K562 (cell line): ENCODE data around the gene IBA57.

Experiments used
- AFF1 ChIP-seq, 2 experiments: fragments of 450-650 bp; IDR thresholded peaks; 2 replicates each; pipeline ENCODE4 v1.6.1; 2018; ENCODE audit warnings: mild to moderate bottlenecking in 2 of 2, low read depth in 1 of 2; ENCODE audit not compliant: partially characterized antibody in 2 of 2
- CBX5 ChIP-seq: IDR thresholded peaks from 2 replicates; pipeline ENCODE4 v1.6.1; 2014; ENCODE audit warnings: low read depth, borderline replicate concordance
- FOXJ3 ChIP-seq: sonication (generic); formaldehyde crosslinking; IDR thresholded peaks from 2 replicates; pipeline ENCODE4 v1.4.0; 2020; ENCODE audit warnings: mild to moderate bottlenecking, missing genetic modification reagents
- HDAC1 ChIP-seq, 2 experiments: fragments of 450-650 bp; IDR thresholded peaks; 2 replicates each; pipeline ENCODE4 v1.6.1; 2016 to 2017; ENCODE audit warnings: inconsistent platforms in 1 of 2, mild to moderate bottlenecking in 1 of 2, moderate library complexity in 1 of 2
- JUND ChIP-seq, 2 experiments: IDR thresholded peaks; 2 replicates in 1 of 2; 3 replicates in 1 of 2; pipeline ENCODE4 v1.6.1; 2011; ENCODE audit warnings: borderline replicate concordance in 2 of 2, low read depth in 2 of 2, low read length in 2 of 2, improper control_type of control experiment in 1 of 2, missing biosample characterization in 1 of 2, missing genetic modification characterization in 1 of 2, missing genetic modification reagents in 1 of 2
- MTF1 ChIP-seq: fragments of 250-450 bp; sonication (Bioruptor Pico); IDR thresholded peaks from 2 replicates; pipeline ENCODE4 v1.9.0; 2021; ENCODE audit warnings: moderate library complexity, mild to moderate bottlenecking, inconsistent platforms, borderline replicate concordance
- NFE2L1 ChIP-seq: fragments of 450-650 bp; IDR thresholded peaks from 2 replicates; pipeline ENCODE4 v1.6.1; 2016; ENCODE audit warnings: missing genetic modification characterization, low read depth, mild to moderate bottlenecking, missing compliant biosample characterization, moderate library complexity, borderline replicate concordance
- NR3C1 ChIP-seq: sonication (generic); formaldehyde crosslinking; IDR thresholded peaks from 2 replicates; pipeline ENCODE4 v1.8.1; 2022; ENCODE audit warnings: missing genetic modification reagents
- POLR2AphosphoS5 ChIP-seq: IDR thresholded peaks from 2 replicates; pipeline ENCODE4 v1.6.1; 2011; ENCODE audit warnings: mild to moderate bottlenecking, low read depth, low read length, moderate library complexity; ENCODE audit not compliant: control insufficient read depth, insufficient read depth
- ZNF121 ChIP-seq: sonication (generic); formaldehyde crosslinking; conservative IDR thresholded peaks from 2 replicates; pipeline ENCODE4 v1.8.0; 2022; ENCODE audit warnings: missing genetic modification reagents
- ZNF263 ChIP-seq: sonication (generic); formaldehyde crosslinking; IDR thresholded peaks from 2 replicates; pipeline ENCODE4 v1.8.0; 2022; ENCODE audit warnings: mild to moderate bottlenecking, missing genetic modification reagents, borderline replicate concordance
- ZZZ3 ChIP-seq: fragments of 450-650 bp; IDR thresholded peaks from 2 replicates; pipeline ENCODE4 v1.6.1; 2016; ENCODE audit warnings: antibody characterized with exemption, mild to moderate bottlenecking, moderate library complexity
- TF ChIP-seq, protein P1 (sequence below), 3 experiments: IDR thresholded peaks in 2 of 3; conservative IDR thresholded peaks in 1 of 3; 2 replicates each; pipeline ENCODE4 v1.5.1; 2011 to 2012; ENCODE audit warnings: low read length in 3 of 3, mild to moderate bottlenecking in 3 of 3, control low read depth in 2 of 3, improper control_type of control experiment in 1 of 3, inconsistent platforms in 1 of 3, low read depth in 1 of 3, mixed read lengths in 1 of 3, moderate library complexity in 1 of 3; ENCODE audit not compliant: insufficient read depth in 2 of 3
- TF ChIP-seq, protein P2 (sequence below), 2 experiments: fragments of 450-650 bp; formaldehyde crosslinking in 1 of 2; IDR thresholded peaks; 2 replicates each; pipeline versions ENCODE4 v1.4.0 to v1.6.1; 2014 to 2020; ENCODE audit warnings: mild to moderate bottlenecking in 2 of 2, borderline replicate concordance in 1 of 2, low read depth in 1 of 2

DNA sequence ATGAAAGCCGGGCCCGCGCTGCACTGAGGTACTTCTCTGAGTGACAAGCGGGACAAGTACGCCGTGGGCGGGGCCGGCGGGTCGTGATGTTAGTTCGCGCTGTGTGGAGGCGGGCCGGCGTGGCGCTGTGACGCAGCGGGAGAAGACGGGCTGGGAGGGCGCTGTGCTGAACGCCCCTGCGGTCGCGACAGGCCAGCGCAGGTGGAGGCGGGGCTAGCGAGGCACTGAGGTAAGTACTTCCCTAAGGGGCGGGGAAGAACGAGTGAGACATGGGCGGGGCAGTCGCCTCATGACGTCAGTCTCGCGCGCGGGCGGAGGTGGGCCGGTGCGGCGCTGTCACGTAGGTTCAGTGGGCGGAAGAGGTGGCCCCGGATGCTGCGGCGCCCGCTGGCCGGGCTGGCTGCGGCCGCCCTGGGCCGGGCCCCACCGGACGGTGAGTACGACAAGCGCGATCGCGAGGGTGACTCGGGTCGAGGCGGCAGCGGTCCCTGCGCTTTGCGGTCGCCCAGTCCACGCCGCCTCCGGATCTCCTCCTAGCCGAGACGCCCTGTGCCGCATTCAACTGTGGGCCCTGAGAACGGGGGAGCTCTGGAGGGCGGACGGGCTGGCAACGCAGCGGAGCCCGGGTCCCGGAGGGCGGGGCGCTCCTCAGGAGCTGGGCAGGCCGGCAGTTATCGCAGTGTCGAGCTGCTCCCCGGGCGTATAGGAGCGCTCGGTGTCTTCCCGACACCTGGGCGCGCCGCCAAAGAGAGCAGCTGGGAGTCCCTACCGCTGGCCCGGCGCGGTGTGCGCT lies 25.5 kb upstream of the IBA57 start, which contains the start of gene GUK1:
- no peak for TF ChIP-seq AFF1 (IDR thresholded peaks at IDR 0.05; ENCODE audit: low read depth in 1 of 2, partially characterized antibody in 2 of 2)
- TF ChIP-seq, protein P1, sequence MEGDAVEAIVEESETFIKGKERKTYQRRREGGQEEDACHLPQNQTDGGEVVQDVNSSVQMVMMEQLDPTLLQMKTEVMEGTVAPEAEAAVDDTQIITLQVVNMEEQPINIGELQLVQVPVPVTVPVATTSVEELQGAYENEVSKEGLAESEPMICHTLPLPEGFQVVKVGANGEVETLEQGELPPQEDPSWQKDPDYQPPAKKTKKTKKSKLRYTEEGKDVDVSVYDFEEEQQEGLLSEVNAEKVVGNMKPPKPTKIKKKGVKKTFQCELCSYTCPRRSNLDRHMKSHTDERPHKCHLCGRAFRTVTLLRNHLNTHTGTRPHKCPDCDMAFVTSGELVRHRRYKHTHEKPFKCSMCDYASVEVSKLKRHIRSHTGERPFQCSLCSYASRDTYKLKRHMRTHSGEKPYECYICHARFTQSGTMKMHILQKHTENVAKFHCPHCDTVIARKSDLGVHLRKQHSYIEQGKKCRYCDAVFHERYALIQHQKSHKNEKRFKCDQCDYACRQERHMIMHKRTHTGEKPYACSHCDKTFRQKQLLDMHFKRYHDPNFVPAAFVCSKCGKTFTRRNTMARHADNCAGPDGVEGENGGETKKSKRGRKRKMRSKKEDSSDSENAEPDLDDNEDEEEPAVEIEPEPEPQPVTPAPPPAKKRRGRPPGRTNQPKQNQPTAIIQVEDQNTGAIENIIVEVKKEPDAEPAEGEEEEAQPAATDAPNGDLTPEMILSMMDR (IDR thresholded peaks at IDR 0.05 in 2 of 3, conservative IDR thresholded peaks at IDR 0.05 in 1 of 3; ENCODE audit: insufficient read depth in 2 of 3, low read depth in 1 of 3, low read length in 3 of 3), result peak; percentile 49 to 80 (median 54)
- TF ChIP-seq JUND (IDR thresholded peaks at IDR 0.05; ENCODE audit: borderline replicate concordance, low read depth, low read length), result no peak; the same call in 1 of the 2 replicates
- no peak; the same call in 2 of the 3 replicates for TF ChIP-seq JUND (tag; IDR thresholded peaks at IDR 0.05; ENCODE audit: borderline replicate concordance, low read depth, low read length)
- TF ChIP-seq FOXJ3 (CRISPR knock-in tag), result no peak
- no peak for TF ChIP-seq NR3C1 (CRISPR knock-in tag)
- peak in 1 of 2 experiments; percentile 93; a peak in 2 of 4 replicates for TF ChIP-seq HDAC1 (IDR thresholded peaks at IDR 0.05)
- TF ChIP-seq NFE2L1, result no peak
- TF ChIP-seq POLR2AphosphoS5, result peak; percentile 89
- TF ChIP-seq ZZZ3, result no peak
- TF ChIP-seq, protein P2, sequence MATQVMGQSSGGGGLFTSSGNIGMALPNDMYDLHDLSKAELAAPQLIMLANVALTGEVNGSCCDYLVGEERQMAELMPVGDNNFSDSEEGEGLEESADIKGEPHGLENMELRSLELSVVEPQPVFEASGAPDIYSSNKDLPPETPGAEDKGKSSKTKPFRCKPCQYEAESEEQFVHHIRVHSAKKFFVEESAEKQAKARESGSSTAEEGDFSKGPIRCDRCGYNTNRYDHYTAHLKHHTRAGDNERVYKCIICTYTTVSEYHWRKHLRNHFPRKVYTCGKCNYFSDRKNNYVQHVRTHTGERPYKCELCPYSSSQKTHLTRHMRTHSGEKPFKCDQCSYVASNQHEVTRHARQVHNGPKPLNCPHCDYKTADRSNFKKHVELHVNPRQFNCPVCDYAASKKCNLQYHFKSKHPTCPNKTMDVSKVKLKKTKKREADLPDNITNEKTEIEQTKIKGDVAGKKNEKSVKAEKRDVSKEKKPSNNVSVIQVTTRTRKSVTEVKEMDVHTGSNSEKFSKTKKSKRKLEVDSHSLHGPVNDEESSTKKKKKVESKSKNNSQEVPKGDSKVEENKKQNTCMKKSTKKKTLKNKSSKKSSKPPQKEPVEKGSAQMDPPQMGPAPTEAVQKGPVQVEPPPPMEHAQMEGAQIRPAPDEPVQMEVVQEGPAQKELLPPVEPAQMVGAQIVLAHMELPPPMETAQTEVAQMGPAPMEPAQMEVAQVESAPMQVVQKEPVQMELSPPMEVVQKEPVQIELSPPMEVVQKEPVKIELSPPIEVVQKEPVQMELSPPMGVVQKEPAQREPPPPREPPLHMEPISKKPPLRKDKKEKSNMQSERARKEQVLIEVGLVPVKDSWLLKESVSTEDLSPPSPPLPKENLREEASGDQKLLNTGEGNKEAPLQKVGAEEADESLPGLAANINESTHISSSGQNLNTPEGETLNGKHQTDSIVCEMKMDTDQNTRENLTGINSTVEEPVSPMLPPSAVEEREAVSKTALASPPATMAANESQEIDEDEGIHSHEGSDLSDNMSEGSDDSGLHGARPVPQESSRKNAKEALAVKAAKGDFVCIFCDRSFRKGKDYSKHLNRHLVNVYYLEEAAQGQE (IDR thresholded peaks at IDR 0.05; ENCODE audit: borderline replicate concordance), result peak; percentile 99
- TF ChIP-seq, protein P2 (CRISPR knock-in tag; IDR thresholded peaks at IDR 0.05; ENCODE audit: low read depth), result 0 out of 2 replicates have a peak, but pooled peaks have one; percentile 16
- TF ChIP-seq CBX5, result no peak; the same call in 1 of the 2 replicates
- TF ChIP-seq ZNF121 (CRISPR knock-in tag), result no peak
- no peak; the same call in 1 of the 2 replicates for TF ChIP-seq ZNF263 (CRISPR knock-in tag)
- no peak for TF ChIP-seq MTF1 (CRISPR knock-in tag)
